ENCODE results near the gene MYL10.

MYL10 gene

DNA sequence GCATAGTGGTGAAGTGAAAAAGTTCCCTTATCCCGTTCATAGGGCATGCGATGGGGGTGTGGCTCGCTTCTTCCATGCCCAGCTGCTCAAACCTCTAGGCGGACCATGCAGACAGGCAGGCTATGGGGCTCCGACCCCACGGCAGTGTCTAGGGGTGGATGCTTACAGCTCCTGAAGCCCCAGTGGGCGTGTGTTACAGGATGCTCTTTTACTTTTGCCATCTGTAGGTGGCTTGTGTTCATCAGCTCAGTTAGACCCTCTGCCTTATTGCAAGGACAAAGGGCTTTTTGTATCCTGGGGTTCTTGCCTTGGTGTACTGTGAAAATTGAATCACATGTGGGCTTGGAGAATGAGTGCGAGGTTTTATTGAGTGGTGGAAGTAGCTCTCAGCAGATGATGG, at the start of gene MYL10:
Gene MYL10 (minus strand): TSS at position 126 of the 400 bp plus-strand sequence. CDS start 178 bp downstream, outside the sequence.
- no peak for DNase-seq (ENCODE audit: low spot score)

- peak; percentile 86 for DNase-seq (ENCODE audit: low spot score)
These were observed 49.6 kb upstream of the MYL10 start for GRCh38 chr7:101678658-101679057.

GRCh38 chr7:101677797-101678479, 48.8 kb upstream of the MYL10 start:
- no peak for DNase-seq (ENCODE audit: low spot score)

DNA sequence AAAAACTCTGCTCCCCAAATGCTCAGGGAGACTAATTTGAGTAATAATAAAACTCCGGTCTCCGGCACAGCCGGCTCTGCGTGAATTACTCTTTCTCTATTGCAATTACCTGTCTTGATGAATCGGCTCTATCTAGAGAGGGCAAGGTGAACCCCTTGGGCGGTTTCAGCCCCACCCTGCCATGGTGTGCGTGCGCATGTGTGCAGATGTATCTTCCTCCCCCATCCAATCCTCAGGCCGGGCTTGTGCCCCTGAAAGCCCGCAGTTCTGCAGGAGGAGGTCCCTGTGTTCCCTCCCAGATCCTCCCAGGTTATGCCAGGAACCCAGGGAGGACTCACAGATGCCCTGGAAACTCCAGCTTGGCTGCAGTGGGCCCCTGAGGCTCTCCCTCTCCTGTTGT, 48.3 kb upstream of the MYL10 start:
- DNase-seq (ENCODE audit: low spot score): no peak

DNA sequence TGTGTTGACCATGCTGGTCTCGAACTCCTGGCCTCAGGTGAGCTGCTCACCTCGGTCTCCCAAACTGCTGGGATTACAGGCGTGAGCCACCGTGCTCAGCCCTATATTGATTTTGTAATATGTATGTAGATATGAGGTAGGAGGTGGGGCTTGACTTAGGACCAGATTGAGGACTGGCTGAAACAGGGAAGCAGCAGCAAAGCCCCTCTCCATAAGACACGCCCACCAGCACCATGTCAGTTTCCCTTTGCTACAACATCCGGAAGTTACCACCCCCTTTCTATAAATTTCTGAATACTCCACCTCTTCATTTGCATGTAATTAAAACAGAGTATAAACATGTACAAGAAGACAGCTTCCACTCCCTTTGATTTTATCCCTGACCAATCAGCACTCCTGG, 47.9 kb upstream of the MYL10 start:
- no peak for DNase-seq (ENCODE audit: low spot score)

DNA sequence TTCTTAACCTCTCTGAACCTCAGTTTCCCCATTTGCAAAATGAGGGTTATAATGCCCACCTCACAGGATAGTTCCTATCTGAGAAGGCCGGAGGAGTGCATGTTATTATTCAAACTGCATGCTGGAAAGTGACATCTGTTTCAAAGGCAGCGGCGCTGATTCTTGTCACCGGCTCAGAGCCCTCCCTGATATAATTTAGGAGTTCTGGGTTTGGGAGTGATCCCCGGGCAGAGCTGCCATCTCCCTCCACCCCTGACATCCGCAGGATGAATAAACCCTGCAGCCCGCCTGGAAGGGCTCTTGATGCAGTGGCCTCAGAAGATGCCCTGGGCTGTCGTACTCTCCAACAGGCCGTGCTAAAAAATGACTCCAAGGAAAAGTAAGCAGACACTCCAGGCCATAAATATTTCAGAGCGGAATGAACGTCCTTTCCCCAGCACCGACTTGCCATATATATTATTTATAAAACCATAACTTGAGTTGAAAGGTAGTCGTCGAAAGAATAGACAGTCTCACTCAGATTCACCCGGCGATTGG, 47.0 kb upstream of the MYL10 start:
- DNase-seq (ENCODE audit: low spot score): no peak

DNA sequence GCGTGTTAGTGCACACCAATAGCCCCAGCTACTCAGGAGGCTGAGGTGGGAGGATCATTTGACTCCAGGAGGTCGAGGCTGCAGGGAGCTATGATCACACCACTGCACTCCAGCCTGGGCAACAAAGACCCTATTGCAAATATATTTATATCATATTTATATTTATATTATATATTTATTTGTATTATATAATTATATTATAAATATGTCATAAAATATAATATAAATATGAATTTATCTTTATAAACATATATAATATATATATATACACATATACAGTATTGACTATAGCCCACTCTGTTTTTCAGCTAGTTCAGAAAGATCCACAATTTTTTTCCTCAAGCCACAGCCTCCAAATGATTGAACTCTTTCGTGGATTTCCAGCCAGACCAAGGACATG, 45.3 kb upstream of the MYL10 start:
- DNase-seq (ENCODE audit: low spot score): no peak

- DNase-seq (ENCODE audit: low spot score): no peak
These were observed 44.9 kb upstream of the MYL10 start for GRCh38 chr7:101673951-101674350.

DNA sequence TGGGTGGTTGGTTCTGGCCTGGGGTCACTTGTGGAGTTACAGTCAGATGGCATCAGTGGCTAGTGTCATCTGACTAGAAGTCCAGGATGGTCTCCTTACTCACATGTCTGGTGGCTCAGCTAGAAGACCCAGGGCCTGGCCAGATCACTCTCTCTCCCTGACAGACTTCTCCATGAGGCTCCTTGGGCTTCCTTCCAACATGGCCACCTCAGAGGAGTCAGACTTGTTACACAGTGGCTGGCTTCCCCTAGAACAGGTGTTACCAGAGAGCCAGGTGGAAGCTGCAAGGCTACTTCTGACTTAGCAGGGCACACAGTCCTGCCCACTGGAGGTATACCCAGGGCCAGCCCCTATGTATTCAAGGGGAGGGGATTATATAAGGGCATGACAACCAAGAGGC, 44.2 kb upstream of the MYL10 start:
- no peak for DNase-seq (ENCODE audit: low spot score)

- DNase-seq (ENCODE audit: low spot score): no peak
These were observed 42.6 kb upstream of the MYL10 start for GRCh38 chr7:101671371-101672356.

DNA sequence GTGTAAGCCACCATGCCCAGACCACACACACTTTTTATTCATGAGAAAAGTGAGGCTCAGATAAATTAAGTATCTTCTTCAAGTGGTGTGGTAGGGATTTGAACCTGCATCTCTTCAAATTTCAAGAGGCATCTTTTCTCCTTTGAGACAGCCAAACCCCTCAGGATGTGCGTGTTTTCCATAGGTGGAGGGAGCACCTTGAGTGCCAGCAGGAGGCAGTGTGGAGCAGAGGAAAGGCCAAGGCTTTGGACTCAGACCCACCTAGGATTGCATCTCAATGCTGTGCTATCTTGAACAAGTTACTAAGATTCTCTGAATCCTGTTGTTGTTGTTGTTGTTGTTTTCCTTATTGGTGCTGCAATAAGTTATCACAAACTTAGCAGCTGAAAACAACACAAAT, 40.2 kb upstream of the MYL10 start:
- DNase-seq (ENCODE audit: low spot score): no peak

GRCh38 chr7:101668726-101669125, 39.6 kb upstream of the MYL10 start:
- no peak for DNase-seq (ENCODE audit: low spot score)

DNA sequence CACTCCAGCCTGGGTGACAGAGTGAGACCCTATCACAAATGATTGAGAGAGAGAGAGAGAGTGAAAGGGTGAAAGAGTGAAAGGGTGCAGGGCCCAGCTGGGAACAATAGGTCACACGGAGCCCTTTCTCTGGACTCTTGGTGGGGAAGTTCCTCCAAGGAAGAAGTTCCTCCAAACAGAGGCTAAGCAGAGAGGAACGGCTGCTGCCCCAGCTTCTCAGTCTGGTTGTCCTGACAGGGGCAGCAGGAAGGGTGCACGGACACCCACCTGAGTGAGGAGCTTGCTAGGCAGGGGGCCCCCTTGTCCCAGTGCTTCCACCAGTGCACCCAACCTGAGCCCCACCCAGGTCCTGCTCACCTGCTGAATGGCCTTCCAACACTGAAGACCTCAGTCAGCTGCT, 38.8 kb upstream of the MYL10 start:
- no peak for DNase-seq (ENCODE audit: low spot score)

GRCh38 chr7:101667399-101667798, 38.3 kb upstream of the MYL10 start:
- no peak for DNase-seq (ENCODE audit: low spot score)

DNA sequence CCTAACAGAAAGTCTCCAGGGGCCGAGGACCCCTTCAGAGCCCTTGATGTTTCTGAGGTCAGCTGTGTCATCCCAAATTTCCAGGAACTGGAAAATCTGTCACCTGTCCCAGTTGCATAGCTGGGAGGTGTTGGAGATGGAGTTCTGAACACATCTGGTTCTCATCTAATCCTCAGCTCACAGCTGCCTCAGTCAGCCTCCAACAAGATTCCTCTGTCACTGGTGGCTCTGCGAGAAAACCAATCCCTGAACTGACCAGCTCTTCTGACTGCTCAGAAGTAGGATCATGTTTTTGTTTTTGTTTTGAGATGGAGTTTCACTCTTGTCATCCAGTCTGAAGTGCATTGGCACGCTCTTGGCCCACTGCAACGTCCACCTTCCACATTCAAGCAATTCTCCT, 37.6 kb upstream of the MYL10 start:
- DNase-seq (ENCODE audit: low spot score): peak; percentile 65

- no peak for DNase-seq (ENCODE audit: low spot score)
These were observed 37.2 kb upstream of the MYL10 start for GRCh38 chr7:101666293-101666692.

GRCh38 chr7:101664893-101665471, 35.9 kb upstream of the MYL10 start:
- no peak for DNase-seq (ENCODE audit: low spot score)

DNA sequence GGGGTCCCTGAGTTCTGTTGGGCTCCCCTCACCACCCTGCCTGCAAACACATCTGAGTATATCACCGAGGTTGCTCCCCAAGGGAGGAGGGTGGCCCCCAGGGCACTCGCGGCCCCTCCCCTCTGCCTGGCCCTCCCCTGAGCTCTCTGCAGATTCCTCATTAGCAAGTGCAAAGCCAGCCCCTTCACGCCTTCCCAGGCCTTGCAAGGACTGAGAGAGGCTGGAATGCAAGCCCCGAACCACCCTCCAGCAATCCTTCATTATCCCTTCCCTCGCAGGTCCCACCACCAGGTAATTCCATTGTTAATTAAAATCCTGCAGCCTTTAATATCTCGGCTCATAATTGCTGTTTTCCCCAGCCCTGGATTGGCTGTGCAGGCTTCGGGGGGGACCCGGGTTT, 35.3 kb upstream of the MYL10 start:
- DNase-seq (ENCODE audit: low spot score): no peak

DNA sequence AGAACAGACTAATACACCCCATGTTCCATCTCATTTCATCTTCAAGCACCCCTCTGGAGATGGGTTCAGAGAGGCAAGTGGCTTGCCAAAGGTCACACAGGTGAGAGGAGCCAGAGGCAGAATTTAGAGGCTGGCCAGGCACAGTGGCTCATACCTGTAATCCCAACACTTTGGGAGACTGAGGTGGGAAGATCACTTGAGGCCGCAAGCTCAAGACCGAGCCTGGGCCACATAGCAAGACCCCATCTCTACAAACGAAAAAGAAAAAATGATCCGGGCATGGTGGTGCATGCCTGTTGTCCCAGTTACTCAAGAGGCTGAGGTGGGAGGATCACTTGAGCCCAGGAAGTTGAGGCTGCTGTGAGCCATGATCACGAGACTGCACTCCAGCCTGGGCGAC, 34.7 kb upstream of the MYL10 start:
- no peak for DNase-seq (ENCODE audit: low spot score)

- DNase-seq (ENCODE audit: low spot score): no peak
These were observed 33.4 kb upstream of the MYL10 start for GRCh38 chr7:101662447-101662998.

DNA sequence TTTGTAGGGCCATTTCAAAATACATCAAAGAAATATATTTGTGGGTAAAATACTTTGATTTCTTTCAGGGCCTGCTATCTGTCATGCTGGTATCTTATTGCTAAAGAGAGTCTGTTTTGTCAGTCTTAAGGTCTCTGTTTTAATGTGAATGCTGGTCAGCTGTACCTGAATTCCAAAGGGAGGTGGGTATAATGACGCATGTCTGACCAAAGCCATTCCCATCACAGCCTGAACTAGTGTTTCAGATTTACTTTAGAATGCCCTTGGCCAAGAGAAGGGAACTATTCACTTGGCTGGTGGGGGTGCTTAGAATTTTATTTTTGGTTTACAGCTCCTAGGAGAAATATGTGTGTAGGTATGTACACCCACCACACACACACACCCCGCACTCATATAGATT, 30.6 kb upstream of the MYL10 start:
- DNase-seq (ENCODE audit: low spot score): no peak

- no peak for DNase-seq (ENCODE audit: low spot score)
These were observed 28.1 kb upstream of the MYL10 start for GRCh38 chr7:101657171-101657570.
